ENCODE results near the gene SNRNP70.

The SNRNP70 gene

DNA sequence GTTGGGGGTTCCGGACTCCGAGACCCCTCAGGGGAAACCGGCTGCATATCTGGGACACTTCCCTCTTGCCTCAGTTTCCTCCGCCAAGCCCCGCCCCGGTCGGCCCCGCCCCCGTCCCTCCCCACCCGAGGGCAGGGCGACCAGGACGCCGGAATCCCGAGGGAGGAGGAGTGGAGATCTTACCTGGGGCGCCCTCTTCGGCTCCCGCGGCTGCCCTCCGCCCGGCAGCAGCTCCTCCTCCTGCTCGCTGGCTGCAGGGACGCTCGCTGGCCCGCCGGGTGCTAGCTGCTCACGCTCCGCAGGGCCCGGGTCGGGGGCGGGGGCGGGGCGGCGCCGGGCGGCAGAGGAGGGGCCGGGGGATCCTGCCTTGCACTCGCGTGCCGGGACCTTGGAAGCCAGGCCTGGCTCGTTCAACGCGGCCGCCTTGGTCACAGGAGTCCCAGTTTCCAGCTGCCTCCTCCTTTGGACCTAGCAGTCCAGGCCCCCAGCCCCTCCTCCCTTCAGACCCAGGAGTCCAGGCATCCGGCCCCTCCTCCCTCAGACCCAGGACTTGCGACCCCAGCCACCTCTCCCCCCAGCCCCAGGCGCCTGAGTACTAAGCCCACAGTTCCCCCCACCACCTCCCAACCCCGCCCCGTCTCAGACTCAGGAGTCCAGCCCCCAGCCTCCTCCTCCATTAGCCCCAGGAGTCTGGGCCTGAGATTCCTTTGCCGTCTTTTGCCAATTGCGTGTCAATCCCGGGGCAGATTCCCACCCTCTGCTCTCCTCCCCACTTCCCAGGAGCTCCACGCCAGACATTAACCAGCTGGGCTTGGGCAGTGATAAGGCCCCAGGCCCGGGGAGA is 20.3 kb upstream of the SNRNP70 start, which contains the start of gene NTF4:
NTF4 (minus strand) TSS at position 51 of the 844 bp plus-strand sequence. CDS start 2,821 bp downstream, outside the sequence.
- peak in 1 of 2 experiments; percentile 20 for DNase-seq

- no peak for DNase-seq
Observed at GRCh38 chr19:49065905-49066512, 19.2 kb upstream of the SNRNP70 start.

DNA sequence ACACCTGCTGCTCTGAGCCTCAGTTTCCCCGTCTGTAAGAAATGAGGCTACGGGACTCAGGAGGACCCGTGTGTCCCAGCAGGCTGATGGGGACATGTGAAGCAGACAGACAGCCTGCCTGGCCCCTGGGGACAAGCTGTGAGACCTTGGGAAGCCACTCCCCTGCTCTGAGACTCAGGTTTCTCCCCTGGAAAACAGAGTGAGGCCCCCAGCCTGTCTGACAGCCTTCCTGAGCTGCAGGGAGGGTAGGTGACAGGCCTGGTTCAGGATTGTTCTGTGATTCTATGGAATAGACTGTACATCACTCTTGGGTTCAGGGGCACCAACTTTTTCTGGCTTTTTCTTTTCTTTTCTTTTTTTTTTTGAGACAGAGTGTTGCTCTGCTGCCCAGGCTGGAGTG is 17.7 kb upstream of the SNRNP70 start:
- DNase-seq = no peak

GRCh38 chr19:49069026-49069425 is 16.2 kb upstream of the SNRNP70 start:
- no peak for DNase-seq

DNA sequence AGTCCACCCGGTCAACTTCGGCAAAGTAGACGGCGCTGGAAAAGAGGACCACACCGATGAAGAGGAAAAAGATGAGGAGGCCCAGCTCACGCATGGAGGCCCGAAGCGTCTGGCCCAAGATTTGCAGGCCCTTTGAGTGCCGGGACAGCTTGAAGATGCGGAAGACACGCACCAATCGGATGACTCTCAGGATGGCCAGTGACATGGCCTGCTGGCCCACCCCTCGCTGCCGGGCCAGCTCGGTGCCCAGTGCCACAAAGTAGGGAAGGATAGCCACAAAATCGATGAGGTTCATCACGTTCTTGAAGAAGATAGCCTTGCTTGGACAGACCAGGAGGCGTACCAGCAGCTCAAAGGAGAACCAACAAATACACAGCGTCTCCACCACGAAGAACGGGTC is 14.8 kb upstream of the SNRNP70 start:
- DNase-seq = no peak

DNA sequence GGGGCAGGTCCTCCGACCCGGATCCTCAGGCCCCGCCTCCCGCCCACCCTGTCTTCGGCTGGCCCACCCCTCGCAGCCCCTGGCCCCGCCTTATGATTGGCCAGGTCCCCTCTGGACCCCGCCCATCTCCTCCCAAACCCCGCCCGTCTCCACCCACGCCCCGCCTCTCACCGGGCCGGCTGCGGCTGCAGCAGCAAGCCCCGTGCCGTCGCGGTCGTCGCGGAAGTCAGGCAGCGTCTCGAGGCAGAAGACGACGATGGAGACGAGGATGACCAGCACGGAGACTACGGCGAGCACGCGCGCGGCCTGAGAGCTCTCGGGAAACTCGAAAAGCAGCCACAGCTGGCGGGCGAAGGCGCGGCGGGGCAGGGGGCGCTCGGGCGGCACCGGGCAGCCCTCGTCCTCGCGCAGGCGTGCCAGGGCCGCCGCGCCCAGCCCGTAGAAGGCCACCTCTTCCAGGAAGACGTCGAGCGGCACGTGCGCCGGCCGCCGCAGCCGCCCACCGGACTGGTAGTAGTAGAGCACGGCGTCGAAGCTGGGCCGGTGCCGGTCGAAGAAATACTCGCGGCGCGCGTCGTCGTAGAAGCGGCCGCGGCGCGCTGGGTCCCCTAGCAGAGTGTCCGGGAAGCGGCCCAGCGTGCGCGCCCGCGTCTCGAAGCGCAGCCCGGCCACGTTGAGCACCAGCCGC is 13.2 kb upstream of the SNRNP70 start:
- DNase-seq = no peak

DNA sequence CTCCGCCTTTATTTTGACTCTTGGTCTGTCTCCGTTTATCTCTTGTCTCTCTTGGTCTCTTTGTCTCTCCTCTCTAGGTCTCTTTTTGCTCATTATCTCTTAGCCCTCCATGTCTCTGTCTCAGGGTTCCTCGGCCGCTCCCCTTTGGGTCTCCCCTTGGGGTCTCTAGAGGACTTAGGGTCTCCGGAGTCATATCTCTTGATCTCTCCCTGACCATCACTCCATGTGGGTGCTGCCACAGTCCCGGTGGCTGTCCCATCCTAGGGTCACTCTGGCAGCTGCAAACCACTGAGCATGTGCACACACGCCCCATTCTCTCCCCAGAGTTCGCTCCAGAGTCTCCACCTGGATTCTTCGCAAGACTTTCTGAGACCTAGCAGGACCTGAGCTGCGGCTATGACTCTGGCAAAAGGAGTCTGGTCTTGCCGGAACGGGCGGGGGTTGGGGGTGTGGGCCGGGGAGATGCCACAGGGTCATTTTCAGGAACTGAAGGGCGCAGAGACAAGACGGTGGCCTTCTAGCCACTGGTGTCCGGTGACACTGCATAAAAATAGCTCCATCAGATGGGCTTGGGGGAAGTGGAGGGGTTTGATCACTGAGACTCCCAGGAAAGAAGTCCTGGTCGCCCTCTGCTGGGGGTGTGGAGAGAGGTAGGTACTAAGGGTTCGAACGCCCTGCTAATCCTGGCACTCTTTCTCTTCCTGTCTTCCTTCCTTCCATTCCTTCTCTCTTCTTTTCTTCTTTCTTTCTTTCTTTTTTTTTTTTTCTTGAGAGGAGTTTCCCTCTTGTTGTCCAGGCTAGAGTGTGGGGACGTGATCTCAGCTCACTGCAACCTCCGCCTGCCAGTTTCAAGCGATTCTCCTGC is 11.5 kb upstream of the SNRNP70 start:
- DNase-seq = no peak

DNA sequence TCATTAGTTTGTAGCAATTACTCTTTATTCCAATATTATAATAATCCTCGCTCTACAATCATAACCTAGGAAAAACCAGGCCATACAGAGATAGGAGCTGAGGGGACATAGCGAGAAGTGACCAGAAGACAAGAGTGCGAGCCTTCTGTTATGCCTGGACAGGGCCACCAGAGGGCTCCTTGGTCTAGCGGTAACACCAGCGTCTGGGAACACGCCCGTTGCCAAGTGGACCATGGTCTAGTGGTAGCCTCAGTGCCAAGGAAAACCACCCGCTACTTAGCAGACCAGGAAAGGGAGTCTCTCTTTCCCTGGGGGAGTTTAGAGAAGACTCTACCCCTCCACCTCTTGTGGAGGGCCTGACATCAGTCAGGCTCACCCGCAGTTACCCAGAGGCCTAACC is 10.4 kb upstream of the SNRNP70 start:
- DNase-seq = peak in 1 of 2 experiments; percentile 41

DNA sequence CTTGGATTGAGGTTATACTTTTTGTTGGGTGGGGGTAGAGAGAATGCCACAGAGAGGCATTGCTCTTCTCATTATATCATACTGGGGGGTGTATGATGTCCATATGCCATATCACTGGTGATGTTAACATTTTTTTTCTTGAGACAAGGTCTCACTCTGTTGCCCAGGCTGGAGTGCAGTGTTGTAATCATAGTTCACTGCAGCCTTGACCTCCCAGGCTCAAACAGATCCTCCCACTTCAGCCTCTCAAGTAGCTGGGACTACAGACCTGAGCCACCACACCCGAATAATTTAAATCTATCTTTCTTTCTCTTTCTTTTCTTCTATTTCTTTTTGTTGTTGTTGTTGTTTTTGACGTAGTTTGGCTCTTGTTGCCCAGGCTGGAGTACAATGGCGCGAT is 4.9 kb upstream of the SNRNP70 start:
- DNase-seq = no peak

DNA sequence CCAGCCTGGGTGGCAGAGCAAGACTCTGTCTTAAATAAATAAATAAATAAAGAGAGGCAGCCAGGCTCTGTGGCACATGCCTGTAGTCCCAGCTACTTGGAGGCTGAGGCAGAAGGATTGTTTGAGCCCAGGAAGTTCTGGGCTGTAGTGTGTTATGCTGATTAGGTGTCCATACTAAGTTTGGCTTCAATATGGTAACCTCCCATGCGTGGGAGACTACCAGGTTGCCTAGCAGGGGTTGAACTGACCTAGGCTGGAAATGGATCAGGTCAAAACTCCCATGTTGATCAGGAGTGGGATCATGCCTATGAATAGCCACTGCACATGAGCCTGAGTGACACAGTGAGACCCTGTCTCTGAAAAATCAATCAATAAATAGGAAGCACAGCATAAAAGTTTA is 4.0 kb upstream of the SNRNP70 start:
- no peak for DNase-seq

DNA sequence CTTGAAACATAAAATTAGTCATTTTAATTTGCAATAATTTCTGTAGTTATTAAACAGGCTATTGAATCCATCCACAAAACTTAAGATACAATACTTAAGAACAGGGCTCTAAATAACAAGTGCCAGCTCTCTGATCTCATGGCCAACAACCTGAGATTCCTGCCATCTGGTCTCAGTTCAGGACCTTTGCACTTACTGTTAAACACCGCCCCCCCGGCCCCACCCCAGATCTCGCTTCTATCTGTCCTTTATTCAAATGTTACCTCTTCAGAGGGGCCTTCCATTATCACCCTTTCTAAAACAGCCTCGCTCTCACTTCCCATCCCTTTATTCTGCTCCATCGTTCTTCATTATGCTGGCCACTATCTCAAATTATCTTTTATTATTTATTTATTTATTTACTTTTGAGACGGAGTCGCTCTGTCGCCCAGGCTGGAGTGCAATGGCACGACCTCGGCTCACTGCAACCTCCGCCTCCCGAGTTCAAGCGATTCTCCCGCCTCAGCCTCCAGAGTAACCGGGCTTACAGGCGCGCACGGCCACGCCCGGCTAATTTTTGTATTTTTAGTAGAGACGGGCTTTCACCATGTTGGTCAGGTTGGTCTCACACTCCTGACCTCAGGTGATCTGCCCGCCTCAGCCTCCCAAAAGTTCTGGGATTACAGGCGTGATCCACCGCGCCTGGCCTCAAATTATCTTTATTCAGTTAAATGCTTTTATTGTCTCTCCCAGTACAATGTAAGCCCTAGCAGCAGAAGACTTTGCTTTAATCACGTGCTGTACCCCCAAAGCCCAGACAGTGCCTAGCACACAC is 838 bp upstream of the SNRNP70 start:
- DNase-seq = no peak

GRCh38 chr19:49085868-49086232 is 599 bp downstream of the SNRNP70 start:
- DNase-seq = no peak

DNA sequence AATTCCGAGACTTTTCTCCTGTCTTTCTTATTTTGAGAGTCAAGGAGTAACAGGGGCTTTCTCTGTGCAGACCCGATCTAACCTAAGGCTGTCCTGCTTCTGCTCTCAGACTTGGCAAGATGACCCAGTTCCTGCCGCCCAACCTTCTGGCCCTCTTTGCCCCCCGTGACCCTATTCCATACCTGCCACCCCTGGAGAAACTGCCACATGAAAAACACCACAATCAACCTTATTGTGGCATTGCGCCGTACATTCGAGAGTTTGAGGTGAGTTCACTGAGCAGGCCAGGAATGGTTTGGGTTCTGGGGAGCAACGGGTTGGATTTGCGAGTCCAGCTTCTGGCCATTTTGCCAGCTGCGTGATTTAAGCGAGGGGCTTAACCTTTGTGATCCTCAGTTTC is 1.0 kb downstream of the SNRNP70 start:
- no peak for DNase-seq

DNA sequence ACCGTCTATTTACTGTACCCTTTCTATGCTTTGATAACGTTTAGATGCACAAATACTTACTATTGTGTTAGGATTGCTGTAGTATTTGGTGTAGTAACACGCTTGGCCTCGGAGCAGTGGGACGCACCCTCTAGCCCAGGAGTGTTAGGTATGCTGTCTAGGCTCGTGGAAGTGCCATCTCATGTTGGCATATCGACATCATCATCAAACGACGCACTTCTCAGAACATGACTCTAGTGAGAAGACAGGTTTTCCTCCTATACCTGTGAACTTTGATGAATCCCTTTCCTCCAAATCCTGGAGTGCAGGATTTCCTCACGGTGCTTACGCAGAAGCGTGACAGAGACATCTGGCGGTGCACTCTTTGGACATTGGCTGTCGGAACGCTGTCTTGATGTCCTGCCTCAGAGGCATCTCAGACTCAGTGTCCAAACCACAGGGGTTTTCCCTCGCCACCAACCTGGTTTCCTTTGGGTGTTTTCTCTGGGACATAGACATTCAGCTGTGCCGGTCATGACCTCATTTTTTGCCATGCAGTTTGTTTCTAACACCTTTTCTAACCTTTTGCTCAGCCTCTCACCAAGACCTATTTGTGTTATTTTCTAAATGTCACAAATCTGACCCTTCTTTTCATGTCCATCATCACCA is 6.3 kb downstream of the SNRNP70 start:
- no peak for DNase-seq

DNA sequence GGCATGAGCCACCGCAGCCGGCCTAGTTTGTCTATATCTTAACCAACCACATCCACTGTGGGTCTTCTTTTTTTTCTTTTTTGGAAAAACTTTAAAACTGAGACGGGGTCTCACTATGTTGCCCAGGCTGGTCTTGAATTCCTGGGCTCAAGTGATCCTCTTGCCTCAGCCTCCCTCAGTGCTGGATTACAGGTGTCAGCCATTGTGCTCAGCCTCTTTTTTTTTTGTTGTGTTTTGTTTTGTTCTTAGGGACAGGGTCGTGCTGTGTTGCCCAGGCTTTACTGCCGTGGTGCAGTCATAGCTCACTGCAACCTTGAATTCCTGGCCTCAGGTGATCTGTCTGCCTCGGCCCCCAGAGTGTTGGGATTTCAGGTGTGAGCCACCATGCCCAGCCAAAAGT is 7.4 kb downstream of the SNRNP70 start:
- no peak for DNase-seq

DNA sequence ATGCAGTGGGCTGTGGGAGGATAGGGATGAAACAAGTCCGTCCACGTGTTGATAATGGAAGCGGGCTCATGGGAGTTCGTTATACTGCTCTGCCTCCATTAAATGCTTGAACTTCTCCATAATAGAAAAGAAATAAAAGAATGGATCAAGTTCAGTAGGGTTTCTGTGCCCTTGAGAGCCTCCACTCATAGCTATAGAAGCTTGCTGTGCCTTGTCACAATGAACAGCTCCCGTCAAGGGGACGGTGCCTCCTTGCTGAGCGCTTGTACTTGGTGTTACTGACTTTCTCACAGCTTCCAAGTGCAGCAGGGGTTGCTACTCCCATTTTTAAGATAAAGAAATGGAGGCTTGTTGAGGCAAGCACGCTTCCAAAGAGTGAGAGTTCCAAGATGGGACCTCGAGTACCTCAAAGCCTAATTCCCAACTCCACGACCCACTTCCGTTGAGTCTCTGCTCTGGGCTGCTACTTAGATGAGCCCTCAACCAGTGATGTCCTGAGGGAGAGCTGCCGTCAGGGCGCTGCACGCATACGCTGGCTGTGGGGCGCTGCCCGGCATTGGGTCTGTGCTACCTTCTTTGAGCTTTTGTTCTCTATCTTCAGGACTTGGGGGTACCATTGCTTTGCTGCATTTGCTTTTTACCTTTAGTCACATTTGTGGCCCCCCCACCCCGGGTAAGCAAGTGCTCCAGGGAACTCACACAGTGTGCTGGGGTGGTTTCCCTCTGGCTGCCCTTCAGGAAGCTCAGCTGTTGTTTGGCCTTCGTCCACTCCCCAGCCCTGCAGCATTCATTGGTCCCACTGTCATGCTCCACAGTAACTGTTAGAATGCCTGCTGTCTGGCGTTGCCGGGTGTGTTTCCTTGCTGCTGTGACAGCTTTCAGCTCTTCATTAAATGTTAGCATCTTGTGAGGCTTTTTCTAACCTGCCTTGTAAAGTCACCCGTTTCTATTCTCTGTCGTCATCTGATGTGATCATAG is 9.5 kb downstream of the SNRNP70 start:
- no peak for DNase-seq

GRCh38 chr19:49097453-49098288 is 12.4 kb downstream of the SNRNP70 start:
- peak; percentile 20 to 69 for DNase-seq

DNA sequence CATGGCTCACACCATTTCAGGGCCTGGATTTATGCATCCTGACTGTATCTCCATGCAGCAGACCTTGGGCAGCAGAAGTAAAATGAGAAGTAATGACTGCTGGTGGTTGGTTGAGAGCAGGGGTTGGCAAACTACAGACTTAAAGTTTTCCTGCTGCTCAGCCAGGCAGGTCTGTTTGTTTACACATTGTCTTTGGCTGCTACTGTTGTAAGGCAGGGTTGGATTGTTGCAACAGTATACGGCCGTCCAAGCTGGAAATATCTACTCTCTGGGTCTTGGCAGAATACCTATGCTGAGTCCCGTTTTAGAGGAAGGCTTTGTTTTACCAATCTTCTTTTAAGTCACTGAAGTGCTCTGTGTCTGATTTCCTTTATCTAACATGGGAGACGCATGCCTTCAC is 13.5 kb downstream of the SNRNP70 start:
- DNase-seq = no peak

- DNase-seq = no peak
Observed at GRCh38 chr19:49101160-49101559, 15.9 kb downstream of the SNRNP70 start.

All from SW 1271 (cell line).